Activated T-cell treated with anti-CD3 and anti-CD28 coated beads, Interleukin-2, amount 50 U/mL, for 72 hours (primary cell): ENCODE results near the gene H1-8. TPM values are rescaled to one million over a fixed set of nuclear protein-coding genes. Genes with fewer than 3 reads are reported as not detected.

ENCODE experiments used
- ATAC-seq, 2 donors: fragments of 150-1000 bp; cut with Tn5 transposase; replicated peaks in 1 of 2; 2 replicates each; pipeline ENCODE4 v1.10.0; 2021; ENCODE audit warnings: moderate library complexity in 2 of 2, mild to moderate bottlenecking in 1 of 2
- DNase-seq, 2 donors: peaks; one replicate each; pipeline ENCODE4 v3.0.0; 2021 to 2022; ENCODE audit warnings: mixed read lengths in 1 of 2
- H3K27ac Mint-ChIP-seq: one replicate; pipeline ENCODE4 v1.8.0; 2022; ENCODE audit warnings: mild to moderate bottlenecking, moderate library complexity, mixed read lengths
- H3K27me3 Mint-ChIP-seq: one replicate; pipeline ENCODE4 v1.8.0; 2022; ENCODE audit warnings: low read depth, mixed read lengths
- H3K36me3 Mint-ChIP-seq, 2 donors: one replicate each; pipeline ENCODE4 v1.8.0; 2022; ENCODE audit warnings: mixed read lengths in 2 of 2, mild to moderate bottlenecking in 1 of 2; ENCODE audit not compliant: insufficient read depth in 2 of 2
- H3K4me1 Mint-ChIP-seq: one replicate; pipeline ENCODE4 v1.8.0; 2022; ENCODE audit warnings: low read depth, mixed read lengths
- H3K4me3 Mint-ChIP-seq, 2 donors: one replicate each; pipeline ENCODE4 v1.8.0; 2022; ENCODE audit warnings: mild to moderate bottlenecking in 2 of 2, mixed read lengths in 2 of 2, moderate library complexity in 2 of 2
- H3K9me3 Mint-ChIP-seq, 2 donors: one replicate each; pipeline ENCODE4 v1.8.0; 2022; ENCODE audit warnings: mixed read lengths in 2 of 2
- total RNA-seq, 2 donors: library from RNA; stranded (reverse); gene quantifications; one replicate each; pipeline ENCODE4 v1.2.3, GENCODE V29; 2022

The H1-8 gene
- total RNA-seq, 2 donors from 2014 or later = not detected

DNA sequence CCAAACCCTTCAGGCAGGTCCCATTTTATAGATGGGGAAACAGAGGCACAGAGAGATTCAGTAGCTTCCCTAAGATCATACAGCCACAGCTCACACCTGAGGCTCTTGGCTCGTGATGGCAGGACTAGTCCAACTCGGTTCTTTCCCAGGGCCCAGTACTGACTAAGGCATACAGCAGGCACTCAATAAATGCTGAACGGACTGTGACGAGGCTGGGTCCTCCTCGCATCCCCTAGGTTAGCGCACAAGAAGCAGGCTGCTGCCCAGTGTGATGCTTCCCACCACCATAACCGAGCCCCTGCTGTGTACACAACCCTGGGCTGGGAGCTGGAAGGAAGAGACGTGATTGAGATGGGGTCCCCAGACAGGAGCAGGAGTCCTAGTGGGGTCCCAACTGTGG, 38.6 kb downstream of the H1-8 start:
- peaks cover 8% of the 10 kb centered on the region for H3K4me1 Mint-ChIP-seq
- no peak for ATAC-seq
- no peaks in the 10 kb centered on the region for H3K36me3 Mint-ChIP-seq

GRCh38 chr3:129582799-129583198, 39.8 kb downstream of the H1-8 start:
- DNase-seq = no peak
- Mint-ChIP-seq H3K9me3 (no peaks in the 10 kb centered on the region), H3K27me3 (no peaks in the 10 kb centered on the region), H3K4me3 (no peak overlapping the region), H3K4me1 (peaks cover 3% of the 10 kb centered on the region), H3K27ac (no peak overlapping the region), H3K36me3 (no peaks in the 10 kb centered on the region)
- no peak for ATAC-seq

More for the DNA sequence above, 38.6 kb downstream of the H1-8 start:
- Mint-ChIP-seq H3K27ac (no peak overlapping the region), H3K9me3 (no peaks in the 10 kb centered on the region), H3K4me3 (no peak overlapping the region), H3K27me3 (no peaks in the 10 kb centered on the region)
- no peak for DNase-seq

- no peaks in the 10 kb centered on the region for H3K36me3 Mint-ChIP-seq
- no peaks in the 10 kb centered on the region for H3K27me3 Mint-ChIP-seq
- DNase-seq (no peak), ATAC-seq (no peak)
- H3K4me3 Mint-ChIP-seq = no peak overlapping the region
- no peak overlapping the region for H3K27ac Mint-ChIP-seq
- no peaks in the 10 kb centered on the region for H3K4me1 Mint-ChIP-seq
- no peaks in the 10 kb centered on the region for H3K9me3 Mint-ChIP-seq
Measured at GRCh38 chr3:129583289-129583688, 40.3 kb downstream of the H1-8 start.

- no peaks in the 10 kb centered on the region for H3K4me1 Mint-ChIP-seq
- H3K9me3 Mint-ChIP-seq = no peaks in the 10 kb centered on the region
- no peak for ATAC-seq
- no peak overlapping the region for H3K4me3 Mint-ChIP-seq
- no peak for DNase-seq
- no peaks in the 10 kb centered on the region for H3K27me3 Mint-ChIP-seq
- no peaks in the 10 kb centered on the region for H3K36me3 Mint-ChIP-seq
- no peak overlapping the region for H3K27ac Mint-ChIP-seq
Measured at GRCh38 chr3:129584631-129585030, 41.7 kb downstream of the H1-8 start.

GRCh38 chr3:129585949-129586657, 43.1 kb downstream of the H1-8 start:
- ATAC-seq (no peak), DNase-seq (no peak)
- Mint-ChIP-seq H3K4me1 (no peaks in the 10 kb centered on the region), H3K27ac (no peak overlapping the region), H3K4me3 (no peak overlapping the region), H3K9me3 (no peaks in the 10 kb centered on the region), H3K36me3 (no peaks in the 10 kb centered on the region), H3K27me3 (peaks cover under 1% of the 10 kb centered on the region)

- Mint-ChIP-seq H3K36me3 (no peaks in the 10 kb centered on the region), H3K27ac (no peak overlapping the region), H3K27me3 (peaks cover 9% of the 10 kb centered on the region), H3K4me3 (no peak overlapping the region), H3K4me1 (no peaks in the 10 kb centered on the region), H3K9me3 (no peaks in the 10 kb centered on the region)
- no peak for ATAC-seq
- no peak for DNase-seq
Measured at GRCh38 chr3:129586746-129587430, 43.9 kb downstream of the H1-8 start.

GRCh38 chr3:129587566-129588210, 44.7 kb downstream of the H1-8 start:
- DNase-seq (no peak), ATAC-seq (no peak)
- Mint-ChIP-seq H3K27ac (no peak overlapping the region), H3K9me3 (no peaks in the 10 kb centered on the region), H3K27me3 (peaks cover 12% of the 10 kb centered on the region), H3K4me1 (peaks cover 1% of the 10 kb centered on the region), H3K4me3 (no peak overlapping the region), H3K36me3 (no peaks in the 10 kb centered on the region)

GRCh38 chr3:129590215-129590614, 47.2 kb downstream of the H1-8 start:
- Mint-ChIP-seq H3K4me1 (peaks cover 20% of the 10 kb centered on the region), H3K27me3 (peaks cover 23% of the 10 kb centered on the region), H3K36me3 (no peaks in the 10 kb centered on the region), H3K4me3 (no peak overlapping the region), H3K27ac (no peak overlapping the region), H3K9me3 (no peaks in the 10 kb centered on the region)
- ATAC-seq = no peak
- no peak for DNase-seq

GRCh38 chr3:129591932-129592331, 49.0 kb downstream of the H1-8 start:
- no peak overlapping the region for H3K27ac Mint-ChIP-seq
- DNase-seq = no peak
- no peak overlapping the region for H3K4me3 Mint-ChIP-seq

GRCh38 chr3:129592381-129593131, 49.6 kb downstream of the H1-8 start:
- no peaks in the 10 kb centered on the region for H3K36me3 Mint-ChIP-seq
- peaks cover 20% of the 10 kb centered on the region for H3K4me1 Mint-ChIP-seq
- no peak overlapping the region for H3K27ac Mint-ChIP-seq
- peaks cover 23% of the 10 kb centered on the region for H3K27me3 Mint-ChIP-seq
- H3K9me3 Mint-ChIP-seq = no peaks in the 10 kb centered on the region
- no peak for ATAC-seq
- no peak overlapping the region for H3K4me3 Mint-ChIP-seq
- no peak for DNase-seq

More at GRCh38 chr3:129591932-129592331, 49.0 kb downstream of the H1-8 start:
- Mint-ChIP-seq H3K9me3 (no peaks in the 10 kb centered on the region), H3K4me1 (peaks cover 20% of the 10 kb centered on the region), H3K36me3 (no peaks in the 10 kb centered on the region), H3K27me3 (peaks cover 23% of the 10 kb centered on the region)
- no peak for ATAC-seq

DNA sequence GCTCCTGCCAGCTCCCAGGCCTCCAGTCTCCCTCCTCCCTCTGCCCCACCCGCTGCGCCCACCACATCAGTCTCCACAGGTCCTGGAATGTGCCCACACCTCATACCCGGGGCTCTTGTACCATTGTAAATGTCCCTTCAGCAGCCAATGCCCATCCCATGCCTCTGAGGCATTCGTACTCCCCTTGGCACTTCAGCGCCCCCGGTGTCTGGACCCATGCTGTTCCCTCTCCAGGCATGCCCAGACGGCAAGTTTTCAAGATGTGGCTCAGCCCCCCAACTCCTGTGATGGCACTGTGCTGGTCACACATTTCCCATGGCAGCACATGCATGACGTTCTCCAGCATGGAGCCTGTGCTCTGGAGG, 50.2 kb downstream of the H1-8 start:
- peak overlapping the region; percentile 63 to 65 for H3K4me3 Mint-ChIP-seq
- H3K27me3 Mint-ChIP-seq = peaks cover 23% of the 10 kb centered on the region
- no peaks in the 10 kb centered on the region for H3K36me3 Mint-ChIP-seq
- no peaks in the 10 kb centered on the region for H3K9me3 Mint-ChIP-seq
- no peak overlapping the region for H3K27ac Mint-ChIP-seq
- H3K4me1 Mint-ChIP-seq = peaks cover 20% of the 10 kb centered on the region
- peak in 1 of 2 donors; percentile 12 for ATAC-seq
- no peak for DNase-seq

DNA sequence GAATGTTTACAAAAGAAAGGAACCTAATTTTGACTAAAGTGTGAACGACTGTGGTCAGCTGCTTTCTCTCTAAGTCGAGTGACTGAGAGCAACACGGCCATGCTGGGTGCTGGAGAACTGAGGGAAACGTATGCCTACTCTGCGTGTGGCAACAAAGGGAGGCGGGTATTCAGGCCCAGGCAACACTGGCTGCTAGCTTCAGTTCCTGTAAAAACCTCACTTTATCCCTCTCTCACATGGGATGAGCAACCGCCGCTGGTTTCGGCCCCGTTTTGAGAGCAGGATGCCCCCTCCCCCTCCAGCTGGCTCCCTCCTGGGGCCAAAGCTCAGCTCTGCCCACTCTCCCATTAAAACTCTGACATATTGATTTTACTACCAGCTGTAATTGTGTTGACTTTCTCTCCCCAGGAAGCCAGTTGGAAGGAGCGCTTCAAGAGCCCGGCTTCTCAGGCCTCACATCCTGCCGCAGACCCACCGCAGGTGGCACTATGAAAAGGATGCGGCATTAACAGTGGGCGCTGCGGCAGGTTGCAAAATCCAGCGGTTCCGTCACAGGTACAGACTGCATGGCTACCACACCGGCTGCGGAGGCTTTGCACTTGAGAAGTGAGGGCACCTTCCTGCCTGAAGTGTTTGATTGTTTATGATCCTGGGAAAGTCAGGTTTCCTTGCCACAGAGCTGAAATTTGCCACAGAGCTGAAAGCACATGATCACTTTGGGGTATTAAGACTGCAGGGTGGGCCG, 50.8 kb downstream of the H1-8 start:
- H3K4me3 Mint-ChIP-seq = peak overlapping the region; percentile 63 to 65
- peak; percentile 87 to 94 for ATAC-seq
- no peaks in the 10 kb centered on the region for H3K9me3 Mint-ChIP-seq
- peaks cover 20% of the 10 kb centered on the region for H3K4me1 Mint-ChIP-seq
- no peaks in the 10 kb centered on the region for H3K36me3 Mint-ChIP-seq
- H3K27ac Mint-ChIP-seq = no peak overlapping the region
- peak; percentile 82 to 83 for DNase-seq
- peaks cover 23% of the 10 kb centered on the region for H3K27me3 Mint-ChIP-seq
